Smooth muscle cell (in vitro differentiated cells): ENCODE measurements around the gene IDS. TPM values are rescaled to one million over a fixed set of nuclear protein-coding genes. Genes with fewer than 3 reads are reported as not detected.

Experiments used
- DNase-seq: peaks from one replicate; lab custom pipeline; 2025; ENCODE audit not compliant: unreplicated experiment; lab: John Stamatoyannopoulos, UW
- H2AFZ ChIP-seq: fragments of 200-600 bp; sonication (generic); 2 replicates; pipeline ENCODE4 v1.6.0; 2016; ENCODE audit warnings: antibody characterized with exemption, low read depth, mild to moderate bottlenecking
- H3F3A ChIP-seq: fragments of 200-600 bp; sonication (generic); 2 replicates; pipeline ENCODE4 v1.6.0; 2017; ENCODE audit warnings: antibody characterized with exemption, low read depth
- H3K27ac ChIP-seq: fragments of 200-600 bp; sonication (generic); 2 replicates; pipeline ENCODE4 v1.5.1; 2016; ENCODE audit warnings: low read depth, mild to moderate bottlenecking
- H3K27me3 ChIP-seq: fragments of 200-600 bp; sonication (generic); 2 replicates; pipeline ENCODE4 v1.6.1; 2016; ENCODE audit warnings: low read depth, mild to moderate bottlenecking
- H3K36me3 ChIP-seq: fragments of 200-600 bp; sonication (generic); 2 replicates; pipeline ENCODE4 v1.5.1; 2016; ENCODE audit warnings: low read depth
- H3K4me1 ChIP-seq: fragments of 200-600 bp; sonication (generic); 2 replicates; pipeline ENCODE4 v1.5.1; 2016; ENCODE audit warnings: low read depth
- H3K4me2 ChIP-seq: fragments of 200-600 bp; sonication (generic); 2 replicates; pipeline ENCODE4 v1.6.0; 2016; ENCODE audit warnings: mild to moderate bottlenecking
- H3K4me3 ChIP-seq: fragments of 200-600 bp; sonication (generic); 2 replicates; pipeline ENCODE4 v1.5.1; 2016; ENCODE audit warnings: mild to moderate bottlenecking
- H3K79me2 ChIP-seq: fragments of 200-600 bp; sonication (generic); 2 replicates; pipeline ENCODE4 v1.6.0; 2016; ENCODE audit warnings: low read depth, mild to moderate bottlenecking
- H3K9ac ChIP-seq: fragments of 200-600 bp; sonication (generic); 2 replicates; pipeline ENCODE4 v1.6.0; 2016; ENCODE audit warnings: low read depth
- H3K9me3 ChIP-seq: fragments of 200-600 bp; sonication (generic); replicated peaks from 2 replicates; pipeline ENCODE4 v1.5.1; 2016; ENCODE audit warnings: low read depth
- H4K20me1 ChIP-seq: fragments of 200-600 bp; sonication (generic); 2 replicates; pipeline ENCODE4 v1.6.0; 2016; ENCODE audit warnings: low read depth
- WGBS: methylation state at CpG from one replicate; pipeline ENCODE4 v1.1.7; 2016; ENCODE audit warnings: low lambda C conversion rate; 5-methylcytosine and 5-hydroxymethylcytosine counted together
- polyA plus RNA-seq: library from polyadenylated mRNA; unstranded; fragments of >200 nt; fragmentation: Nextera tagmentation; extraction: Ambion mirVana; gene quantifications from 2 replicates; pipeline ENCODE4 v1.2.1, GENCODE V29; 2016
- total RNA-seq: library from RNA; depleted of rRNA; stranded (reverse); fragments of >200 nt; gene quantifications from 2 replicates; pipeline ENCODE4 v1.2.3, GENCODE V29; 2014
- TF ChIP-seq, protein P1 (sequence below): fragments of 200-600 bp; sonication (generic); IDR thresholded peaks from 2 replicates; pipeline ENCODE4 v1.5.1; 2017; ENCODE audit warnings: borderline replicate concordance, mild to moderate bottlenecking, antibody characterized with exemption; ENCODE audit not compliant: insufficient read depth, poor library complexity, severe bottlenecking

Gene IDS
- total and polyA plus RNA-seq, 2 experiments from 2014 or later: 70.5 to 111 TPM

GRCh38 chrX:149456476-149457245 is 48.4 kb downstream of the IDS start:
- H3F3A ChIP-seq: no peaks in the 10 kb centered on the region
- WGBS: 53% methylated on average over 9 of the region's 9 CpGs
- no peak overlapping the region for H2AFZ ChIP-seq
- H3K4me2 ChIP-seq: no peak overlapping the region
- DNase-seq: no peak
- no peaks in the 10 kb centered on the region for H4K20me1 ChIP-seq
- no peak overlapping the region for H3K4me3 ChIP-seq
- no peaks in the 10 kb centered on the region for H3K27me3 ChIP-seq
- no peaks in the 10 kb centered on the region for H3K9me3 ChIP-seq
- H3K79me2 ChIP-seq: no peaks in the 10 kb centered on the region
- no peaks in the 10 kb centered on the region for H3K36me3 ChIP-seq
- no peak overlapping the region for H3K27ac ChIP-seq
- no peak overlapping the region for H3K9ac ChIP-seq
- H3K4me1 ChIP-seq: no peaks in the 10 kb centered on the region
- TF ChIP-seq, protein P1, sequence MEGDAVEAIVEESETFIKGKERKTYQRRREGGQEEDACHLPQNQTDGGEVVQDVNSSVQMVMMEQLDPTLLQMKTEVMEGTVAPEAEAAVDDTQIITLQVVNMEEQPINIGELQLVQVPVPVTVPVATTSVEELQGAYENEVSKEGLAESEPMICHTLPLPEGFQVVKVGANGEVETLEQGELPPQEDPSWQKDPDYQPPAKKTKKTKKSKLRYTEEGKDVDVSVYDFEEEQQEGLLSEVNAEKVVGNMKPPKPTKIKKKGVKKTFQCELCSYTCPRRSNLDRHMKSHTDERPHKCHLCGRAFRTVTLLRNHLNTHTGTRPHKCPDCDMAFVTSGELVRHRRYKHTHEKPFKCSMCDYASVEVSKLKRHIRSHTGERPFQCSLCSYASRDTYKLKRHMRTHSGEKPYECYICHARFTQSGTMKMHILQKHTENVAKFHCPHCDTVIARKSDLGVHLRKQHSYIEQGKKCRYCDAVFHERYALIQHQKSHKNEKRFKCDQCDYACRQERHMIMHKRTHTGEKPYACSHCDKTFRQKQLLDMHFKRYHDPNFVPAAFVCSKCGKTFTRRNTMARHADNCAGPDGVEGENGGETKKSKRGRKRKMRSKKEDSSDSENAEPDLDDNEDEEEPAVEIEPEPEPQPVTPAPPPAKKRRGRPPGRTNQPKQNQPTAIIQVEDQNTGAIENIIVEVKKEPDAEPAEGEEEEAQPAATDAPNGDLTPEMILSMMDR: no peak

GRCh38 chrX:149455934-149456333 is 49.2 kb downstream of the IDS start:
- Histone ChIP-seq H3K4me3 (no peak overlapping the region), H3K4me1 (no peaks in the 10 kb centered on the region), H3F3A (no peaks in the 10 kb centered on the region), H3K9ac (no peak overlapping the region), H3K79me2 (no peaks in the 10 kb centered on the region), H3K4me2 (no peak overlapping the region), H3K9me3 (no peaks in the 10 kb centered on the region), H3K27ac (no peak overlapping the region), H3K27me3 (no peaks in the 10 kb centered on the region), H2AFZ (no peak overlapping the region), H4K20me1 (no peaks in the 10 kb centered on the region), H3K36me3 (no peaks in the 10 kb centered on the region)
- DNase-seq: no peak
- TF ChIP-seq, protein P1: no peak

- H3K9ac ChIP-seq: no peak overlapping the region
- DNase-seq: no peak
- no peaks in the 10 kb centered on the region for H3K9me3 ChIP-seq
- TF ChIP-seq, protein P1: no peak
- WGBS: 56% methylated on average over 6 of the region's 6 CpGs
- no peaks in the 10 kb centered on the region for H3K4me1 ChIP-seq
- H3K4me2 ChIP-seq: no peak overlapping the region
- H4K20me1 ChIP-seq: no peaks in the 10 kb centered on the region
- H3K27ac ChIP-seq: peak overlapping the region; percentile 56
- H3K27me3 ChIP-seq: no peaks in the 10 kb centered on the region
- no peaks in the 10 kb centered on the region for H3K36me3 ChIP-seq
- H3K79me2 ChIP-seq: no peaks in the 10 kb centered on the region
- no peak overlapping the region for H2AFZ ChIP-seq
- no peaks in the 10 kb centered on the region for H3F3A ChIP-seq
- no peak overlapping the region for H3K4me3 ChIP-seq
These were observed 50.9 kb downstream of the IDS start for GRCh38 chrX:149453906-149454822.
